ENCODE measurements around the gene SOCS3. TPM values are rescaled to one million over a fixed set of nuclear protein-coding genes. Genes with fewer than 3 reads are reported as not detected.

Gene SOCS3
- total and polyA plus RNA-seq, 7 donors = 10.3 to 499 (median 45.7) TPM

DNA sequence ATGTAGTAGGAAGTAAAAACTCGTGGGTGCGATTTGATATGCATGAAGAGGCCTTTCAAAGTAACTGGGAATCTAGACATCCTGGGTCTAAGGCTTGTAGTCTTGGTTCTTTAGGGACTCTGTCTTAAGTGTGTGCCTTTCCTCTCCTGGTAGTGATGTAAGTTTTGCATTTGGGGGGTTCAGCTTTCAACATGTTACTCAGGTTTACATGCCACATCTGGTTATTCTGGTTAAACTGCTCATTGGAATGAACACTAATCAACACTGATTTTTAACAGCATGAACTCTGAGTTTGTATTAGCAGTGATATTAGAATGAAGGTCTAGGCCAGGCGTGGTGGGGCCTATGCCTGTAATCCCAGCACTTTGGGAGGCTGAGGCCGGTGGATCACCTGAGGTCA is 33.7 kb upstream of the SOCS3 start:
- TF ChIP-seq EP300 (IDR thresholded peaks at IDR 0.05) (no peak), POLR2A (IDR thresholded peaks at IDR 0.05) (no peak), POLR2AphosphoS5 (IDR thresholded peaks at IDR 0.05) (no peak)
- 88 to 91% methylated on average over 4 of the region's 4 CpGs for WGBS, 2 donors
- no peaks in the 10 kb centered on the region for H3K9me3 ChIP-seq
- DNase-seq = no peak
- H3K36me3 ChIP-seq = peaks cover 0 to 27% (median 14%) of the 10 kb centered on the region in 4 donors
- H3K4me3 ChIP-seq = no peak overlapping the region
- intact Hi-C loops (cut with DNase I) = no loop called here
- no peaks in the 10 kb centered on the region for H3K27me3 ChIP-seq
- H3K4me1 ChIP-seq = peaks cover 0 to 53% (median 33%) of the 10 kb centered on the region in 4 donors
- no peak overlapping the region for H3K27ac ChIP-seq

GRCh38 chr17:78392295-78392694 is 32.4 kb upstream of the SOCS3 start:
- Histone ChIP-seq H3K27me3 (no peaks in the 10 kb centered on the region), H3K27ac (no peak overlapping the region), H3K36me3 (peaks cover 0 to 18% (median 12%) of the 10 kb centered on the region in 4 donors), H3K4me3 (no peak overlapping the region), H3K9me3 (no peaks in the 10 kb centered on the region), H3K4me1 (peaks cover 0 to 52% (median 35%) of the 10 kb centered on the region in 4 donors)
- intact Hi-C loops (cut with DNase I) = no loop called here
- 95 to 97% methylated on average over 6 of the region's 6 CpGs for WGBS, 2 donors
- DNase-seq = no peak
- TF ChIP-seq POLR2AphosphoS5 (IDR thresholded peaks at IDR 0.05) (no peak), EP300 (IDR thresholded peaks at IDR 0.05) (no peak), POLR2A (IDR thresholded peaks at IDR 0.05) (no peak)
- TF ChIP-seq, protein P1, sequence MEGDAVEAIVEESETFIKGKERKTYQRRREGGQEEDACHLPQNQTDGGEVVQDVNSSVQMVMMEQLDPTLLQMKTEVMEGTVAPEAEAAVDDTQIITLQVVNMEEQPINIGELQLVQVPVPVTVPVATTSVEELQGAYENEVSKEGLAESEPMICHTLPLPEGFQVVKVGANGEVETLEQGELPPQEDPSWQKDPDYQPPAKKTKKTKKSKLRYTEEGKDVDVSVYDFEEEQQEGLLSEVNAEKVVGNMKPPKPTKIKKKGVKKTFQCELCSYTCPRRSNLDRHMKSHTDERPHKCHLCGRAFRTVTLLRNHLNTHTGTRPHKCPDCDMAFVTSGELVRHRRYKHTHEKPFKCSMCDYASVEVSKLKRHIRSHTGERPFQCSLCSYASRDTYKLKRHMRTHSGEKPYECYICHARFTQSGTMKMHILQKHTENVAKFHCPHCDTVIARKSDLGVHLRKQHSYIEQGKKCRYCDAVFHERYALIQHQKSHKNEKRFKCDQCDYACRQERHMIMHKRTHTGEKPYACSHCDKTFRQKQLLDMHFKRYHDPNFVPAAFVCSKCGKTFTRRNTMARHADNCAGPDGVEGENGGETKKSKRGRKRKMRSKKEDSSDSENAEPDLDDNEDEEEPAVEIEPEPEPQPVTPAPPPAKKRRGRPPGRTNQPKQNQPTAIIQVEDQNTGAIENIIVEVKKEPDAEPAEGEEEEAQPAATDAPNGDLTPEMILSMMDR (IDR thresholded peaks at IDR 0.05) = no peak

DNA sequence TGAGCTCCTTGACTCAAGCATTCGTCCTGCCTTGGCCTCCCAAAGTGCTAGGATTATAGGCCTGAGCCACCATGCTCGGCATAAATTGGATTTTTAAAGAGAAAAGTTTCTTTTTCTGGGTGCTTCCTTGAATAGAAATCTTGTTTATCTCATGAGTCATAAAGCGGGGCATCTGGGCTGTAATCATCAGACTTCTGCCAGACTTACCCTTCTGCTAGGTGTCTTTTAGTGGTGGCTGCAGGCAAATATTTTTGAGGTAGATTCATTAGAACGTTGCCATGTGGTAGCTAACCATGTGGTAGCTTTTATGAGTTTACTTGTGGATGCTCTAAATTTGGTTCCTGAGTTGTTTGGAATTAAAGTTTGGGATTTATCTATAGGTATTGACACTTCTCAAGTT is 32.0 kb upstream of the SOCS3 start:
- intact Hi-C loops (cut with DNase I) = no loop called here
- Histone ChIP-seq H3K4me3 (no peak overlapping the region), H3K4me1 (peaks cover 0 to 48% (median 35%) of the 10 kb centered on the region in 4 donors), H3K27me3 (no peaks in the 10 kb centered on the region), H3K36me3 (peaks cover 0 to 18% (median 12%) of the 10 kb centered on the region in 4 donors), H3K27ac (no peak overlapping the region), H3K9me3 (no peaks in the 10 kb centered on the region)
- no peak for DNase-seq
- WGBS, 2 donors = 34 to 58% methylated on average over 4 of the region's 4 CpGs
- TF ChIP-seq POLR2AphosphoS5 (IDR thresholded peaks at IDR 0.05) (no peak), EP300 (IDR thresholded peaks at IDR 0.05) (no peak), POLR2A (IDR thresholded peaks at IDR 0.05) (no peak)
- TF ChIP-seq, protein P1 (IDR thresholded peaks at IDR 0.05) = no peak

DNA sequence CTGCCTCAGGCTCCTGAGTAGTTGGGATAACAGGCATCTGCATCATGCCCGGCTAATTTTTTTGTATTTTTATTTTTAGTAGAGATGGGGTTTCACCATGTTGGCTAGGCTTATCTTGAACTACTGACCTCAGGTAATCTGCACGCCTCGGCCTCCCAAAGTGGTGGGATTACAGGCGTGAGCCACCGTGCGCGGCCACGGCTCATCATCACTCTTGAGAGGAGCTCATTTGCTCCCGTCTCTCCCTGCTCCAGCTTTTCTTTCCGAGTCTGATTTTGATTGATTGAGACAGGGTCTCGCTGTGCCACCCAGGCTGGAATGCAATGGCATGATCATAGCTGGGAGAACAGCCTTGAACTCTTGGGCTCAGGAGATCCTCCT is 31.2 kb upstream of the SOCS3 start:
- TF ChIP-seq, protein P1 (IDR thresholded peaks at IDR 0.05) = no peak
- TF ChIP-seq EP300 (IDR thresholded peaks at IDR 0.05) = no peak
- no peak for TF ChIP-seq POLR2A (IDR thresholded peaks at IDR 0.05)
- TF ChIP-seq POLR2AphosphoS5 (IDR thresholded peaks at IDR 0.05) = no peak
- Histone ChIP-seq H3K36me3 (peaks cover 0 to 13% (median 11%) of the 10 kb centered on the region in 4 donors), H3K9me3 (no peaks in the 10 kb centered on the region), H3K4me1 (peaks cover 0 to 49% (median 38%) of the 10 kb centered on the region in 4 donors), H3K27me3 (no peaks in the 10 kb centered on the region), H3K27ac (no peak overlapping the region), H3K4me3 (no peak overlapping the region)
- intact Hi-C loops (cut with DNase I) = no loop called here
- DNase-seq = no peak
- 96 to 97% methylated on average over 11 of the region's 11 CpGs for WGBS, 2 donors

- no peaks in the 10 kb centered on the region for H3K9me3 ChIP-seq
- peak in 3 of 4 donors; percentile 36 to 60 (median 53) for TF ChIP-seq POLR2AphosphoS5 (IDR thresholded peaks at IDR 0.05)
- TF ChIP-seq POLR2A (IDR thresholded peaks at IDR 0.05) = no peak
- TF ChIP-seq EP300 (IDR thresholded peaks at IDR 0.05) = no peak
- TF ChIP-seq, protein P1 (IDR thresholded peaks at IDR 0.05) = no peak
- 77 to 78% methylated on average over 15 of the region's 15 CpGs for WGBS, 2 donors
- H3K36me3 ChIP-seq = peaks cover 0 to 13% (median 9%) of the 10 kb centered on the region in 4 donors
- peaks cover 0 to 55% (median 44%) of the 10 kb centered on the region in 4 donors for H3K4me1 ChIP-seq
- no peak overlapping the region for H3K4me3 ChIP-seq
- H3K27me3 ChIP-seq = no peaks in the 10 kb centered on the region
- peak overlapping the region in 2 of 4 donors; percentile 52 to 58 for H3K27ac ChIP-seq
- intact Hi-C loops (cut with DNase I) = no loop called here
- DNase-seq = peak; percentile 83
These were observed 30.6 kb upstream of the SOCS3 start for GRCh38 chr17:78390241-78391050.

Measured in sigmoid colon (tissue), 7 donors.